Rectal smooth muscle tissue (tissue), 1 donor: Measurements from ENCODE around the gene CEP112.

Source experiments
- H3K27ac ChIP-seq: one replicate; pipeline ENCODE4 v1.7.0; 2013; ENCODE audit warnings: low read depth, low read length, inconsistent platforms
- H3K27me3 ChIP-seq: one replicate; pipeline ENCODE4 v1.7.0; 2013; ENCODE audit warnings: low read length; ENCODE audit not compliant: control insufficient read depth, insufficient read depth
- H3K36me3 ChIP-seq: one replicate; pipeline ENCODE4 v1.7.0; 2013; ENCODE audit warnings: low read length; ENCODE audit not compliant: control insufficient read depth, insufficient read depth
- H3K4me1 ChIP-seq: one replicate; pipeline ENCODE4 v1.7.0; 2013; ENCODE audit warnings: low read length; ENCODE audit not compliant: control insufficient read depth, insufficient read depth
- H3K4me3 ChIP-seq: one replicate; pipeline ENCODE4 v1.7.0; 2013; ENCODE audit warnings: low read length
- H3K9ac ChIP-seq: one replicate; pipeline ENCODE4 v1.7.0; 2013; ENCODE audit warnings: low read length

CEP112 gene

DNA sequence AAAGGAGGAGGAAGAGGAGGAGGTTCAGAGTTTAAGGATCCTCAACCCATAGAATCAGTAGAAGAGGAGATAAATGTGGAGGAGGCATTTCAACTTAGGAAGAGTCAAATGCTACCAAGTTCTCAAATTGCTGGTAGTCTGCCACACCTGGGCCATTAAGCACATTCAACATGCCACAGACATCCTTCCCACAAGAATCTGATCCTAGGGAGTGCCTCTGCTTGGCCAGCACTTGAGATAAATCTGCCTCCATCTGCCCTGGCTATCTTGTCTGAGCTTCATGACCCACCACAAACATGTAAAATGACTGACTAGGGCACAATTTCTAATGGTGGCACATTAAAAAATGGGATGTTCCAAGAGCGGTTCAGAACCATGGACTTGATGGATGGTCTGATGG is 593.2 kb downstream of the CEP112 start:
- Histone ChIP-seq H3K27ac (no peak overlapping the region), H3K4me3 (no peak overlapping the region), H3K36me3 (no peaks in the 10 kb centered on the region), H3K9ac (no peak overlapping the region), H3K27me3 (no peaks in the 10 kb centered on the region), H3K4me1 (no peaks in the 10 kb centered on the region)

GRCh38 chr17:65595071-65595656 is 596.8 kb downstream of the CEP112 start:
- H3K4me3 ChIP-seq: no peak overlapping the region
- H3K9ac ChIP-seq: no peak overlapping the region
- no peak overlapping the region for H3K27ac ChIP-seq
- H3K36me3 ChIP-seq: no peaks in the 10 kb centered on the region
- H3K27me3 ChIP-seq: no peaks in the 10 kb centered on the region
- no peaks in the 10 kb centered on the region for H3K4me1 ChIP-seq

DNA sequence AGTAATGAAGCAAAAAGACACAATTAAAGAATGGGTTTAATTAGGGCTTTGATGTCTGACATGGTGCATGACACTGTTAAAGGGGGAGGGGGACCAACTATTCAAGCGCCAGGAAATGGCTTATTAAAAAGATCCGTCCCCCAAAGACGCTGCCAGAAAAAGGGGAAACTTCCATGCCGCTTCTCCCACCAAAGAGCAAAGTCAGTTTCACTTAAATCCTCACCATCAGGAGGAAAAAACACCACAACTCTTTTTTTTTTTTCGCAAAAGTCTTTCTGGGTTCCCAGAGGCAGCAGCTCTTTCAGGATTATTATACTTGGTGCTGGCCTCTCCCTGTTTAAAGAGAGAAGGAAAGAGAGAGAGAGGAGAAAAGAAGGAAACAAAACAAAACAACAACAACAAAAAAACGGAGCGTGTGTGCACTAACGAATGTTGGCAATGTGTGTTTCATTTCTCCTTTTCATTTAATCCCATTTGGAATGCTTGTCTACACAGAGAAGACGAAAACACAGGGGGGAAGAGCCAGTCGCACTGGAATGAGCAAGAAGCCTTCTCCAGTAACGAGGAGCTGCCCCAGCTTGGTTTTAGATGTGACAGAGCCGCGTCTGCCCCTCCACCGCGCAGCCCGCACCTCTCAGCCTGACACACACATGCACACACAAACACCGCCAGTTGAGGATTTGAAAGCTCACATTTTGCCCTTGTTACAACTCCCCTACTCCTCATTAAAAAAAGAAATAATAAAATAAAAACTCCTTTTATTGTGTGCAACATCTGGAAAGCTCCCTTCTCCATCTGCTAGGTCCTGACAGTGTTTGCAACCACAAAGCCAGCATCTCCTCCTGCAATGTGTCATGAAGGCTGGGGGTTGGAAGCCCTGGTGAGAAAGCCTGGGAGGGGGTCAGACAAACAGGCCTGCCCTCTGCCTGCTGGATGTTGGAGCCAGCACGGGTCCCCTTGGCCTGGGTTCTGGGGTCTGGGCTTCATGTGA is 597.8 kb downstream of the CEP112 start:
- Histone ChIP-seq H3K36me3 (no peaks in the 10 kb centered on the region), H3K4me1 (no peaks in the 10 kb centered on the region), H3K27me3 (no peaks in the 10 kb centered on the region), H3K27ac (no peak overlapping the region), H3K9ac (no peak overlapping the region), H3K4me3 (peak overlapping the region; percentile 7)

DNA sequence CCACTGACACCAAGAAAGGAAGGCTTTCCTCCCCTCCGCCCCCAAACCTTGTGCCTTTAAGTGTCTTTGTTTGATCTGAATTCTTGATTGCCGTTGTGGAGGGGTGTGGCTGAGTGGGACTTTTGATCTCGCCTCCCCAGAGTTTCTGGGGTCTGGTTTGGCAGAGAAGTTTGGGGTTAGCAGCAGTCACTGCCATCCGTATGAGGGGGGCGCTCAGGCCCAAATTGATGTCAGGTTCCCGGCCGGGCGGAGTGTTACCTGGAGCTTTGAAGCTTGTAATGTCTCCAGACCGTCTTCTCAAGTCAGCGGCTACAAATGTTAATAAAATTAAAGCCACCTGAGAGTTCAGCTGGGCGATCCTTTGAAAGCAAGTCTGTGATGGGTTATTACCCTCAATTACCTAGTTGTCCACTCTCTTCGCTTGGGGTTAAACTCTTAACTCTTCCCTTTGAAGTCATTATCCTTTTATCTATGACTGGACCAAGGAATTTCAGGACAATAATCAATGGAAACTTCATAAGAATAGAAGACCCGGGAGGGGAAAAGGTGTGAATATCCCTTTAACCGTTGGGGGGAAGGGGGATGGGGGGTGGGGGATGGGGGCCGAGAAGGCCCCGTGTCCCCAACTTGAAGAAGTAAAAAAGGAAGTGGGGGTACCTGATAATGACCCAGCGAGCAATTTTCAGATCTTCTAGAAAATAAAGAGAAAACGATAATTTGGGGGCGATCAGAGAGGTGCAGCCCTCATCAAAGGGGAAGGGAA is 598.7 kb downstream of the CEP112 start:
- no peaks in the 10 kb centered on the region for H3K27me3 ChIP-seq
- no peak overlapping the region for H3K27ac ChIP-seq
- H3K4me3 ChIP-seq: no peak overlapping the region
- H3K4me1 ChIP-seq: no peaks in the 10 kb centered on the region
- H3K9ac ChIP-seq: no peak overlapping the region
- H3K36me3 ChIP-seq: no peaks in the 10 kb centered on the region

DNA sequence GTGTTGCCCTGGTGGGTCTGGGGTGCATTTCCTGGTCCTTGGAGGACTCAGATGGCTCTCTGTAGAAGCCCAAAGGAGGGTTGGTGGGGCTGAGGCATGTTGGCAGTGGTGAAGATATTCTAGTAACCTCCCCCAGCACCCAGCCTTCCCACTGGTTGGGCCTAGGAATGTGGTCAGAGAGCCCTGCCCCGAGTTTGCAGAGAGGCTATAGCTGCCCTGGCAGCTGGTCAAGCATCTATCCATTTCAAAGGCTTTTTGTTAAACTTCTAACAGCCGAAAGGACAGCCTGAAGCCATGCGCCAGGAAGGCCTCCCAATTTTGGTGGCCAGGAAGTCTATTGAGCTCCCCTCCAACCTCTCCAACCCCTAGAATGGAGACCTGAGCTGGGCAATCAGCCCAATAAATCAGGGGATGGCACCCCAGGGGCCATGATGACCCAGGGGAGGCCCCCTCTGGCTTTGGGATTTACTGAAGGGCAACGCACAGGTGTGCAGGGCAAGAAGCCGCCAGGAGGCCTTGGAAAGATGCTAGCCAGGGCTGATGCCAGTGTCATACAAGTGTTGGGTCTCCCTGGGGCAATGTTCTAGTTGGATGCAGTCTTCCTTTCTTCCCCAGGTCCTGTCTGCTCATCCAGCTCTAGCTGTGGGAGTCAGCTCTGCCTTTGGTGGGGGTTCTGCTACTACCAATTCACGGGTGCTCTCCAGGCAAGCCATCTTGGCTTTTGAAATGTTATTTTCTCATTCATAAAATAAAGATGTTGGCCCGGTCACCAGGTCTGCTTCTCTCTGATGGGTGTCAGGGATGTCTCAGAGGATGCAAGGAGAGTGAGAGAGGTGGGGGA is 599.6 kb downstream of the CEP112 start:
- Histone ChIP-seq H3K4me1 (no peaks in the 10 kb centered on the region), H3K4me3 (no peak overlapping the region), H3K27me3 (no peaks in the 10 kb centered on the region), H3K36me3 (no peaks in the 10 kb centered on the region), H3K9ac (no peak overlapping the region), H3K27ac (no peak overlapping the region)

- H3K4me3 ChIP-seq: no peak overlapping the region
- no peaks in the 10 kb centered on the region for H3K27me3 ChIP-seq
- no peaks in the 10 kb centered on the region for H3K4me1 ChIP-seq
- H3K27ac ChIP-seq: no peak overlapping the region
- no peaks in the 10 kb centered on the region for H3K36me3 ChIP-seq
- H3K9ac ChIP-seq: no peak overlapping the region
Measured at GRCh38 chr17:65589321-65589720, 602.6 kb downstream of the CEP112 start.

DNA sequence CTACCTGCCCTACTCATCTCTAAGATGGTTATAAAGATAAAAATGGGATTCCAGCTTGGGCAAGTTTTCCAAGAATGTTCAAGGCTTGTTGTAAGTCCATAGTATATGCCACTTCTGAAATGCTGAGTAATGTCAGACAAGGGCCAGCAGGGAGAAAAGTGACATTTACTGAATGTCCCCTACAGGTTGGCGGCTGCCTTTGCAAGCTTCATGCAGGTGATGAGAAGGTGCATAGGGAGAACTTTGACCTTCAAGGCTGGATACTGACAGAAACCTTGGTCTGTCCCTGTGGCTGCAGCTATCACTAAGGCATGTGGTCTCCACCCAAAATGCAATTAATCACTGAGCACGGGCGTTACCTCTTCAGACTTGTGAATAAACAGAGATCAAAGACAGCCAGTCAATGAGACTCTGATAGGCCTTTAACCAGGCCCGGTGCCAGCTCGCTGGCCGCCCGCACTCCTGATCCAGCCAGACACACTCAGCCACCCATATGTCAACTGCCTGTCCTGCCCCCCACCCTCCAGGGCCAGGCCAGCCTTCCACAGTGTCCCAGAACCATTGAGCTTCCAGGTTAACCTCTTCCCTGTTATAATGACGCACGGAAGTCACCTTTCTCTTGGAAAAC is 603.6 kb downstream of the CEP112 start:
- Histone ChIP-seq H3K27ac (no peak overlapping the region), H3K4me1 (no peaks in the 10 kb centered on the region), H3K36me3 (no peaks in the 10 kb centered on the region), H3K27me3 (no peaks in the 10 kb centered on the region), H3K9ac (no peak overlapping the region), H3K4me3 (no peak overlapping the region)

DNA sequence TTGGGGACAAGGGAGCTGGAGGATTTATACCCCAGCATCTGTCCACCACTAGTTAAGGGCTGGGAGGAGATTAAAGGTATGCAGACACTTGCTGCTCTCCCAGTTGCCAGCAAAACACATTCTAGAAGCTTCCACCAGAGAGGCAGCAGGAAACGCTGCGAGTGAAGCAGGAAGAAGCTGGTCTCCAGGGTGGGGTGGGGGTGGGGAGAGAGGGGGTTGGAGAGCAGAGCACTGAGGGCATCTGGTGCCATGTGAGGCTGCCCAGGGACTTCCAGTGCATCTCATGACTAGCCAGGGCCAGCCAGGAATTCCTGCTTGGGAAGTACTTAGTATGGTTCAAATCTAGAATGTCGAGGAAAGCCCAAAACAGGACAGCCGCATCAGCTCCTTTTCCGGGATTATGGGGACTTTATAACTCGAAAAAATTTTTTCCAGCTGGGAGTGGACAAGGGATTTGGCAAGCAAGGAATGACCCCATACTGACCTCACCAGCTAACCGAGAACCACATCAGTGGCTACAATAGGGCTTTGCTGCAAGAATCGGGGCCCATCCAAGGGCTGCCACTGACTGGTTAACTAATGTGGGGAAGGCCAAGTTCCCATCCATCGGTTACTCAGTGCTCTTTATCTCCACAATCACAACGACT is 604.3 kb downstream of the CEP112 start:
- H3K4me3 ChIP-seq: no peak overlapping the region
- H3K27ac ChIP-seq: no peak overlapping the region
- no peak overlapping the region for H3K9ac ChIP-seq
- H3K27me3 ChIP-seq: no peaks in the 10 kb centered on the region
- no peaks in the 10 kb centered on the region for H3K4me1 ChIP-seq
- H3K36me3 ChIP-seq: no peaks in the 10 kb centered on the region

GRCh38 chr17:65586899-65587298 is 605.0 kb downstream of the CEP112 start:
- no peaks in the 10 kb centered on the region for H3K4me1 ChIP-seq
- H3K36me3 ChIP-seq: no peaks in the 10 kb centered on the region
- no peak overlapping the region for H3K9ac ChIP-seq
- no peak overlapping the region for H3K27ac ChIP-seq
- H3K27me3 ChIP-seq: no peaks in the 10 kb centered on the region
- no peak overlapping the region for H3K4me3 ChIP-seq
